ENCODE data around the gene KIAA1328. TPM values are rescaled to one million over a fixed set of nuclear protein-coding genes. Genes with fewer than 3 reads are reported as not detected.
"Not testable (repeated sequence)": the region's sequence is repeated elsewhere in the genome, so short reads cannot be mapped to it uniquely, and the experiment has no call there.

Gene KIAA1328
- total RNA-seq, 2 donors from 2014 or later, result 4.8 to 5.2 TPM

DNA sequence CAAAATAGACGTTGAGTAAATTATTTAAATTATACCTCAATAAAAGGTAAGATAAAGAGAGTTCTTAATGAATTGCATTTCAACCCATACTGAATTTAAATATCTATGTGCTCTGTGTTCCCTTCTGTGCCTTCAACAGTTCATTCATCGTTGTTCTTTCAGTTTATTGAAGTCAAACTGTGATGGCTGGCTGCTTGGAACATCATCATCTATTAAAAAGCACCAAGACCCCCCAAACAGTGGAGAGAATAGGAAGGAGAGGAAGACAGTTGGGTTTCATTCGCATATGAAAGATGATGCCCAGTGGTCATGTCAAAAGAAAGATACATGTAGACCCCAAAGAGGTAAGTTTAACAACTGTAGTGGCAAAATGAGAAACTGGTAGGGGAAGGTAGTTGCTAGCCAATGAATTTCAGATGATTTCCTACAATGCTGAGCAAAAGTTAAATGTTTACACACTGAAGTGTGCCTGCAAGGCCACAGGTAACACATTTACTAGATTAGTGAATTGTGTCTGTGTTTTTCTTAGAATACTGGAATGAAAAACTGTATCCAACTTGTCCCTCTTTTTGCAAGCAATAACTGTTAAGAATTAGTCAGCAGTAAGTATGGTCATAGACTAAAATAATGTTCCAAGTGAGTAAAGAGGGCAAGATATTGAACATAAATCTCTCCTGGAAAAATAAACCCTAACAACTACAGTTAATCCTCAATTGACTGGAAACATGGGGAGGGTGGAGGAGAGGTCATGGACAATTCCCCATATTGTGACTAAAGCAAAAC lies 331.3 kb downstream of the KIAA1328 start:
- intact Hi-C loops (cut with DNase I), result no loop called here
- TF ChIP-seq, protein P1, sequence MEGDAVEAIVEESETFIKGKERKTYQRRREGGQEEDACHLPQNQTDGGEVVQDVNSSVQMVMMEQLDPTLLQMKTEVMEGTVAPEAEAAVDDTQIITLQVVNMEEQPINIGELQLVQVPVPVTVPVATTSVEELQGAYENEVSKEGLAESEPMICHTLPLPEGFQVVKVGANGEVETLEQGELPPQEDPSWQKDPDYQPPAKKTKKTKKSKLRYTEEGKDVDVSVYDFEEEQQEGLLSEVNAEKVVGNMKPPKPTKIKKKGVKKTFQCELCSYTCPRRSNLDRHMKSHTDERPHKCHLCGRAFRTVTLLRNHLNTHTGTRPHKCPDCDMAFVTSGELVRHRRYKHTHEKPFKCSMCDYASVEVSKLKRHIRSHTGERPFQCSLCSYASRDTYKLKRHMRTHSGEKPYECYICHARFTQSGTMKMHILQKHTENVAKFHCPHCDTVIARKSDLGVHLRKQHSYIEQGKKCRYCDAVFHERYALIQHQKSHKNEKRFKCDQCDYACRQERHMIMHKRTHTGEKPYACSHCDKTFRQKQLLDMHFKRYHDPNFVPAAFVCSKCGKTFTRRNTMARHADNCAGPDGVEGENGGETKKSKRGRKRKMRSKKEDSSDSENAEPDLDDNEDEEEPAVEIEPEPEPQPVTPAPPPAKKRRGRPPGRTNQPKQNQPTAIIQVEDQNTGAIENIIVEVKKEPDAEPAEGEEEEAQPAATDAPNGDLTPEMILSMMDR (IDR thresholded peaks at IDR 0.05), result no peak
- Histone ChIP-seq H3K27ac (no peak overlapping the region), H3K4me3 (no peak overlapping the region), H3K27me3 (no peaks in the 10 kb centered on the region), H3K9me3 (no peaks in the 10 kb centered on the region), H3K9ac (ENCODE audit: low read depth in 2 of 2, low read length in 2 of 2) (no peak overlapping the region), H3K4me1 (no peaks in the 10 kb centered on the region), H3K36me3 (no peaks in the 10 kb centered on the region)
- DNase-seq, result no peak

DNA sequence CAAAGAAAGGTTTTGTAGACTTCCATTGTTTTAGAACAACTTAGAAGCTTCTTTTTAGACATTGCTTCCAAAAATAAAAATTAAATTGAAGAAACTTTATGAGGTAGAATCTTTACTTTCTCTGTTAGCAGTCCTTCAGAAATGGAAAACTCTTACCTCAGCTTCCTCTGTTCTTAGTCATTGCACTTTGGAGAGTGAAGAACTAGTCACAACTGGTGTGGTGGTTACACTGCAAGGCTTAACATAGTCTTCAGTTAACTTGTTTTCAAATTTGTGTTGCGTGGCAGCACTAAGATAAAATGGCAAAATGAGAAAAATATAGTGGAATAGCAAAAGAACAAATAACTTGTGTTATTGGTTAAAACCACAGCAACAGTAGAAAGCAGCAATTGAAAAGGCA lies 332.6 kb downstream of the KIAA1328 start:
- DNase-seq, result no peak
- TF ChIP-seq, protein P1 (IDR thresholded peaks at IDR 0.05), result no peak
- H3K27ac ChIP-seq, result no peak overlapping the region
- H3K36me3 ChIP-seq, result no peaks in the 10 kb centered on the region
- no peaks in the 10 kb centered on the region for H3K9me3 ChIP-seq
- no peaks in the 10 kb centered on the region for H3K4me1 ChIP-seq
- H3K4me3 ChIP-seq, result no peak overlapping the region
- H3K27me3 ChIP-seq, result no peaks in the 10 kb centered on the region
- H3K9ac ChIP-seq (ENCODE audit: low read depth in 2 of 2, low read length in 2 of 2), result no peak overlapping the region
- intact Hi-C loops (cut with DNase I), result no loop called here

DNA sequence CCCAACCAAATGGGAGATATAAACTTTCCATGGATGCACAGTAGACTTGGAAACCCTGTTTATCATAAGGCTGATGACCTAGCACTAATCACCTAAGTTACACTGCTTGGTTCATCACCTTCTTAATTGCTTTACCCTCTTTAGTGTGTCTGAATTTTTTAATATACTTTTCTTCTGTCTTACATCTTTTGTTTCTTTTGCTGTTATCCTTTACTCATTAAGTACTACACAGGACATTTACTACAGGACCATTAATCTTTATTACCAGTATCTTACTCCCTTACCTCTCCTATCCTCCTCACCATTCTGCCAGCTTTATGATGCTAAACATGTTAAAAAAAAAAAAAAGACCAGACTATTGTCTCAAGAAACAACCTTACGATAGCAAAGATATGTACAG lies 333.6 kb downstream of the KIAA1328 start:
- no peak overlapping the region for H3K27ac ChIP-seq
- DNase-seq, result no peak
- H3K9me3 ChIP-seq, result no peaks in the 10 kb centered on the region

DNA sequence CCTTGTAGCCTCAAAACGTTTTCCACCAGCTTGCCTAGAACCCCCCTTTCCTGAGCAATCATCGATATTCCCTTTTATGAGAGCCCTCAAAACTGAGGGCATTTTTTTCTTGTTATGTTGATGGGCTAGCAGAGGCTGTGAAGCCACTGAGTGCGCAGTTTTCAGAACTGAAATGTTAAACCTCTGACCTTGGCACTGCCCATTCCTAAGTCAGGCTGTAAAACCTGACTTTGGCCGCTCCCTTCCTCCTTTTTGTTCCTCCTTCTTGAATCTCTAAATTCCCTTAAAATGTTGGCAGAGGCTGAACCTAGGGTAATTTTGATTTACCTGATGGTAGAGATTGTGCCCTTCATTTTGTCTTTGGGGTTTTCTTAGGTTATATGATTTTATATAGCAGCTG lies 334.2 kb downstream of the KIAA1328 start:
- no peak for DNase-seq
- no peaks in the 10 kb centered on the region for H3K9me3 ChIP-seq

More for the DNA sequence above, 333.6 kb downstream of the KIAA1328 start:
- Histone ChIP-seq H3K36me3 (no peaks in the 10 kb centered on the region), H3K27me3 (no peaks in the 10 kb centered on the region), H3K4me1 (no peaks in the 10 kb centered on the region), H3K4me3 (no peak overlapping the region), H3K9ac (ENCODE audit: low read depth in 2 of 2, low read length in 2 of 2) (no peak overlapping the region)
- TF ChIP-seq, protein P1 (IDR thresholded peaks at IDR 0.05), result no peak
- intact Hi-C loops (cut with DNase I), result no loop called here

DNA sequence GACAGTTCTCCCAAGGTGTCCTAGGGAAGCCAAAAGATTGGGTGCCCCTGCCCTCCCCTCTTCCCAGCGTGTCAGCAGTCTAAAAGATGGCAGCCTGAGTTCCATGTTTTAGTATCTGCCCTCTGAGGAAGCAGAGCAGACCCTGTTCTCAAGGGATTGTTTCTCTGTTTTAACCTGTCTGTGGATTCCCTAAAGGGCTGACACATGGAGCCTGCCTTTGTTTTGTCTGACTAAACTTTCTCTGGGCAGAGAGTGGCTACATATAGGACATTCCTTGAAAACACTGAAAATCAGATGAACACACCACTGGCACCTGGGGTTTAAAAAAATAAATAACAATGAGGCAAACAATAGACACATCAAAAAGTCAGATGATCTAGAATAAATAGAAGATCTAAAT lies 337.6 kb downstream of the KIAA1328 start:
- no peak for DNase-seq
- Histone ChIP-seq H3K9me3 (no peaks in the 10 kb centered on the region), H3K36me3 (no peaks in the 10 kb centered on the region), H3K9ac (ENCODE audit: low read depth in 2 of 2, low read length in 2 of 2) (no peak overlapping the region), H3K4me1 (no peaks in the 10 kb centered on the region), H3K27ac (no peak overlapping the region), H3K27me3 (no peaks in the 10 kb centered on the region), H3K4me3 (no peak overlapping the region)
- TF ChIP-seq, protein P1 (IDR thresholded peaks at IDR 0.05), result no peak
- intact Hi-C loops (cut with DNase I), result no loop called here

More for the DNA sequence above, 334.2 kb downstream of the KIAA1328 start:
- Histone ChIP-seq H3K36me3 (no peaks in the 10 kb centered on the region), H3K9ac (ENCODE audit: low read depth in 2 of 2, low read length in 2 of 2) (no peak overlapping the region), H3K27me3 (no peaks in the 10 kb centered on the region), H3K4me3 (no peak overlapping the region), H3K4me1 (no peaks in the 10 kb centered on the region), H3K27ac (no peak overlapping the region)
- TF ChIP-seq, protein P1 (IDR thresholded peaks at IDR 0.05), result no peak
- intact Hi-C loops (cut with DNase I), result no loop called here

DNA sequence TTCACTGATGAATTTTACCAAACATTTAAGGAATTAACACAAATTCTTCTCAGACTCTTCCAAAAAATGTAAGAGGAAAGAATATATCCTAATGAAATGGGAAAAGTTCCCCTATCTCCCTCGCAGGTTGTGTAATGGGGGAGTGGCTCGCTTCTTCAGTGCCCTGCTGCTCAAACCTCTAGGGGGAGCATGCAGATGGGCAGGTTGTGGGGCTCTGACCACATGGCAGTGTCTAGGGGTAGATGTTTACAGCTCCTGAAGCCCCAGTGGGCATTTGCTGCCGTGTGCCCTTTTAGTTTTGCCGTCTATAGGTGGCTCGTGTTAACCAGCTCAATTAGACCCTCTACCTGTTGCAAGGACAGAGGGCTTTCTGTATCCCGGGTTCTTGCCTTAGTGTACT lies 338.0 kb downstream of the KIAA1328 start:
- H3K27me3 ChIP-seq; H3K9ac ChIP-seq (ENCODE audit: low read depth in 2 of 2, low read length in 2 of 2); H3K36me3 ChIP-seq; H3K4me3 ChIP-seq; H3K27ac ChIP-seq; H3K4me1 ChIP-seq; H3K9me3 ChIP-seq; DNase-seq; intact Hi-C loops (cut with DNase I): not testable (repeated sequence)
